Neural cell (in vitro differentiated cells): ENCODE data around the gene BAIAP2L1. TPM values are rescaled to one million over a fixed set of nuclear protein-coding genes. Genes with fewer than 3 reads are reported as not detected.

ENCODE experiments used
- H2AFZ ChIP-seq: fragments of 200-600, 300-800 bp; sonication (generic), shearing (Covaris generic); 2 replicates; pipeline ENCODE4 v1.6.0; 2014; ENCODE audit warnings: low read depth, mild to moderate bottlenecking, antibody characterized with exemption, low read length, moderate library complexity
- H3F3A ChIP-seq: fragments of 200-600 bp; shearing (Covaris generic); 2 replicates; pipeline ENCODE4 v1.6.1; 2016; ENCODE audit warnings: mild to moderate bottlenecking, moderate library complexity, mixed read lengths, antibody characterized with exemption, low read length; ENCODE audit not compliant: insufficient read depth, poor library complexity, severe bottlenecking
- H3K27ac ChIP-seq: fragments of 200-600, 300-800 bp; sonication (generic), shearing (Covaris generic); 2 replicates; pipeline ENCODE4 v1.5.1; 2014; ENCODE audit warnings: mild to moderate bottlenecking, low read length, moderate library complexity
- H3K27me3 ChIP-seq: fragments of 300-800, 200-600 bp; sonication (generic), shearing (Covaris generic); 2 replicates; pipeline ENCODE4 v1.6.0; 2014; ENCODE audit warnings: mild to moderate bottlenecking, low read depth, low read length, moderate library complexity; ENCODE audit not compliant: insufficient read depth
- H3K36me3 ChIP-seq: fragments of 300-800, 200-600 bp; sonication (generic), shearing (Covaris generic); 2 replicates; pipeline ENCODE4 v1.5.1; 2014; ENCODE audit warnings: mild to moderate bottlenecking, antibody characterized with exemption, low read length, moderate library complexity; ENCODE audit not compliant: insufficient read depth
- H3K4me2 ChIP-seq: fragments of 300-800, 200-600 bp; sonication (generic), shearing (Covaris generic); 2 replicates; pipeline ENCODE4 v1.6.0; 2014; ENCODE audit warnings: mild to moderate bottlenecking, low read length
- H3K4me3 ChIP-seq: fragments of 300-800, 200-600 bp; sonication (generic), shearing (Covaris generic); 2 replicates; pipeline ENCODE4 v1.5.1; 2014; ENCODE audit warnings: mild to moderate bottlenecking, low read length, moderate library complexity
- H3K79me2 ChIP-seq: fragments of 200-600 bp; shearing (Covaris generic); replicated peaks from 2 replicates; pipeline ENCODE4 v1.6.0; 2014; ENCODE audit warnings: mild to moderate bottlenecking, low read length, moderate library complexity; ENCODE audit not compliant: insufficient read depth
- H3K9ac ChIP-seq: fragments of 300-800, 200-600 bp; sonication (generic), shearing (Covaris generic); 2 replicates; pipeline ENCODE4 v1.6.1; 2016; ENCODE audit warnings: mild to moderate bottlenecking, low read length, mixed read lengths
- H3K9me2 ChIP-seq: fragments of 200-600 bp; shearing (Covaris generic); 2 replicates; pipeline ENCODE4 v1.6.1; 2016; ENCODE audit warnings: mild to moderate bottlenecking, low read length, mixed read lengths; ENCODE audit not compliant: insufficient read depth
- H3K9me3 ChIP-seq: fragments of 200-600, 300-800 bp; sonication (generic), shearing (Covaris generic); 2 replicates; pipeline ENCODE4 v1.6.1; 2016; ENCODE audit warnings: mild to moderate bottlenecking, mixed run types, low read length, moderate library complexity, mixed read lengths
- H4K20me1 ChIP-seq: fragments of 200-600 bp; shearing (Covaris generic); 2 replicates; pipeline ENCODE4 v1.6.1; 2016; ENCODE audit warnings: mild to moderate bottlenecking, mixed run types; ENCODE audit not compliant: insufficient read depth
- CTCF ChIP-seq: fragments of 450-650 bp; IDR thresholded peaks from 2 replicates; pipeline ENCODE4 v1.5.1; 2014; ENCODE audit warnings: antibody characterized with exemption, mild to moderate bottlenecking, moderate library complexity; ENCODE audit not compliant: poor library complexity, severe bottlenecking
- EP300 ChIP-seq: fragments of 450-650 bp; conservative IDR thresholded peaks from 2 replicates; pipeline ENCODE4 v1.6.1; 2014; ENCODE audit warnings: antibody characterized with exemption, mild to moderate bottlenecking, moderate library complexity; ENCODE audit not compliant: poor library complexity, severe bottlenecking
- EZH2 ChIP-seq: fragments of 200-600, 300-800 bp; shearing (Covaris generic), sonication (generic); IDR thresholded peaks from 2 replicates; pipeline ENCODE4 v1.6.1; 2014; ENCODE audit warnings: antibody characterized with exemption, low read length, borderline replicate concordance, mild to moderate bottlenecking; ENCODE audit not compliant: insufficient read depth, poor library complexity, severe bottlenecking
- MXI1 ChIP-seq: fragments of 450-650 bp; conservative IDR thresholded peaks from 2 replicates; pipeline ENCODE4 v1.6.1; 2014; ENCODE audit warnings: antibody characterized with exemption, mild to moderate bottlenecking; ENCODE audit not compliant: poor library complexity, severe bottlenecking
- POLR2AphosphoS5 ChIP-seq: IDR thresholded peaks from 2 replicates; pipeline ENCODE4 v1.6.1; 2012
- RAD21 ChIP-seq: fragments of 450-650 bp; conservative IDR thresholded peaks from 2 replicates; pipeline ENCODE4 v1.6.1; 2014; ENCODE audit warnings: antibody characterized with exemption, mild to moderate bottlenecking, moderate library complexity
- REST ChIP-seq: IDR thresholded peaks from 2 replicates; pipeline ENCODE4 v1.6.1; 2012; ENCODE audit warnings: borderline replicate concordance
- SMC3 ChIP-seq: fragments of 450-650 bp; conservative IDR thresholded peaks from 2 replicates; pipeline ENCODE4 v1.6.1; 2014; ENCODE audit warnings: antibody characterized with exemption, mild to moderate bottlenecking, moderate library complexity; ENCODE audit not compliant: poor library complexity
- TAF1 ChIP-seq: IDR thresholded peaks from 2 replicates; pipeline ENCODE4 v1.6.1; 2012; ENCODE audit warnings: low read depth
- polyA plus RNA-seq: library from polyadenylated mRNA; depleted of rRNA; stranded (reverse); fragments of >200 nt; gene quantifications from 2 replicates; pipeline ENCODE4 v1.2.3, GENCODE V29; 2014

The BAIAP2L1 gene
- polyA plus RNA-seq, 1 donor from 2014 or later, result not detected

- no peaks in the 10 kb centered on the region for H3K27me3 ChIP-seq
- no peaks in the 10 kb centered on the region for H3K79me2 ChIP-seq
- H4K20me1 ChIP-seq, result no peaks in the 10 kb centered on the region
- H3K9me3 ChIP-seq, result no peaks in the 10 kb centered on the region
- H3F3A ChIP-seq, result no peaks in the 10 kb centered on the region
- H3K36me3 ChIP-seq, result no peaks in the 10 kb centered on the region
- no peak overlapping the region for H2AFZ ChIP-seq
- H3K27ac ChIP-seq, result no peak overlapping the region
- H3K4me3 ChIP-seq, result no peak overlapping the region
- no peaks in the 10 kb centered on the region for H3K9me2 ChIP-seq
- TF ChIP-seq TAF1, result no peak
- TF ChIP-seq RAD21, result no peak
- no peak for TF ChIP-seq REST
- TF ChIP-seq POLR2AphosphoS5, result no peak
- TF ChIP-seq EP300, result no peak
- H3K9ac ChIP-seq, result no peak overlapping the region
- H3K4me2 ChIP-seq, result no peak overlapping the region
Observed at GRCh38 chr7:98366562-98366938, 34.3 kb downstream of the BAIAP2L1 start.

GRCh38 chr7:98365863-98366561 lies 34.9 kb downstream of the BAIAP2L1 start:
- Histone ChIP-seq H3K79me2 (no peaks in the 10 kb centered on the region), H3K9me2 (no peaks in the 10 kb centered on the region), H3K27ac (no peak overlapping the region), H3K9ac (no peak overlapping the region), H3K27me3 (no peaks in the 10 kb centered on the region), H3K9me3 (no peaks in the 10 kb centered on the region), H4K20me1 (no peaks in the 10 kb centered on the region), H3K4me3 (no peak overlapping the region), H2AFZ (no peak overlapping the region), H3K36me3 (no peaks in the 10 kb centered on the region), H3F3A (no peaks in the 10 kb centered on the region), H3K4me2 (no peak overlapping the region)
- TF ChIP-seq MXI1 (no peak), SMC3 (no peak), CTCF (no peak), TAF1 (no peak), EZH2 (no peak), REST (no peak), EP300 (no peak), RAD21 (no peak), POLR2AphosphoS5 (no peak)
